GM23248 (cell line): ENCODE data around the gene CALN1. TPM values are rescaled to one million over a fixed set of nuclear protein-coding genes. Genes with fewer than 3 reads are reported as not detected.

Experiments
- DNase-seq: peaks from one replicate; pipeline ENCODE4 v3.0.0-alpha.2; 2015
- H2AFZ ChIP-seq: fragments of 200-600 bp; sonication (generic); 2 replicates; pipeline ENCODE4 v1.6.1; 2016; ENCODE audit warnings: antibody characterized with exemption
- H3F3A ChIP-seq: fragments of 200-600 bp; sonication (generic); 2 replicates; pipeline ENCODE4 v1.6.1; 2016; ENCODE audit warnings: mild to moderate bottlenecking, antibody characterized with exemption, mixed run types; ENCODE audit not compliant: insufficient read depth
- H3K27ac ChIP-seq: fragments of 200-600 bp; sonication (generic); 2 replicates; pipeline ENCODE4 v1.5.1; 2016; ENCODE audit warnings: mild to moderate bottlenecking
- H3K27me3 ChIP-seq: fragments of 200-600 bp; sonication (generic); replicated peaks from 2 replicates; pipeline ENCODE4 v1.6.1; 2016; ENCODE audit warnings: mild to moderate bottlenecking; ENCODE audit not compliant: insufficient read depth
- H3K36me3 ChIP-seq: fragments of 200-600 bp; sonication (generic); 2 replicates; pipeline ENCODE4 v1.6.1; 2016; ENCODE audit warnings: low read depth, mild to moderate bottlenecking
- H3K4me1 ChIP-seq: fragments of 200-600 bp; sonication (generic); 2 replicates; pipeline ENCODE4 v1.6.1; 2016; ENCODE audit warnings: mild to moderate bottlenecking; ENCODE audit not compliant: insufficient read depth
- H3K4me2 ChIP-seq: fragments of 200-600 bp; sonication (generic); one replicate; pipeline ENCODE4 v1.6.1; 2016; ENCODE audit warnings: mild to moderate bottlenecking; ENCODE audit not compliant: unreplicated experiment
- H3K4me3 ChIP-seq: fragments of 200-600 bp; sonication (generic); 2 replicates; pipeline ENCODE4 v1.5.1; 2016; ENCODE audit warnings: mild to moderate bottlenecking
- H3K79me2 ChIP-seq: fragments of 200-600 bp; sonication (generic); 2 replicates; pipeline ENCODE4 v1.6.1; 2016; ENCODE audit warnings: mild to moderate bottlenecking; ENCODE audit not compliant: insufficient read depth
- H3K9ac ChIP-seq: fragments of 200-600 bp; sonication (generic); 2 replicates; pipeline ENCODE4 v1.6.1; 2016; ENCODE audit warnings: mild to moderate bottlenecking
- H3K9me2 ChIP-seq: fragments of 200-600 bp; sonication (generic); 2 replicates; pipeline ENCODE4 v1.6.1; 2016; ENCODE audit warnings: mixed run types, mild to moderate bottlenecking, moderate library complexity; ENCODE audit not compliant: insufficient read depth
- H3K9me3 ChIP-seq: fragments of 200-600 bp; sonication (generic); one replicate; pipeline ENCODE4 v1.6.1; 2017; ENCODE audit warnings: low read depth
- H4K20me1 ChIP-seq: fragments of 200-600 bp; sonication (generic); 2 replicates; pipeline ENCODE4 v1.6.0; 2016; ENCODE audit not compliant: insufficient read depth
- EZH2 ChIP-seq: fragments of 200-600 bp; sonication (generic); IDR thresholded peaks from 2 replicates; pipeline ENCODE4 v1.6.1; 2018; ENCODE audit warnings: antibody characterized with exemption, mild to moderate bottlenecking; ENCODE audit not compliant: insufficient read depth, poor library complexity, severe bottlenecking
- EZH2phosphoT487 ChIP-seq: fragments of 200-600 bp; sonication (generic); IDR thresholded peaks from 2 replicates; pipeline ENCODE4 v1.6.1; 2018; ENCODE audit warnings: antibody characterized with exemption, moderate library complexity, mild to moderate bottlenecking, low read depth; ENCODE audit not compliant: insufficient read depth
- WGBS, 2 experiments: methylation state at CpG; one replicate each; pipeline ENCODE4 v1.1.6; 2015 to 2017; ENCODE audit warnings: low lambda C conversion rate in 2 of 2, low coverage in 1 of 2; ENCODE audit errors: missing lambda C conversion rate in 2 of 2; 5-methylcytosine and 5-hydroxymethylcytosine counted together
- in situ Hi-C: fragments of 300-500 bp; cut with MboI; formaldehyde crosslinking; loops from 2 replicates; pipeline ENCODE4 v1.15.0; 2020
- polyA plus RNA-seq: library from polyadenylated mRNA; unstranded; fragments of >200 nt; fragmentation: Nextera tagmentation; extraction: Ambion mirVana; gene quantifications from 2 replicates; pipeline ENCODE4 v1.2.1, GENCODE V29; 2016
- total RNA-seq: library from RNA; depleted of rRNA; stranded (reverse); fragments of >200 nt; shearing (Covaris generic); gene quantifications from 2 replicates; pipeline ENCODE4 v1.2.3, GENCODE V29; 2014

Gene CALN1
- total and polyA plus RNA-seq, 2 experiments from 2014 or later = not detected

DNA sequence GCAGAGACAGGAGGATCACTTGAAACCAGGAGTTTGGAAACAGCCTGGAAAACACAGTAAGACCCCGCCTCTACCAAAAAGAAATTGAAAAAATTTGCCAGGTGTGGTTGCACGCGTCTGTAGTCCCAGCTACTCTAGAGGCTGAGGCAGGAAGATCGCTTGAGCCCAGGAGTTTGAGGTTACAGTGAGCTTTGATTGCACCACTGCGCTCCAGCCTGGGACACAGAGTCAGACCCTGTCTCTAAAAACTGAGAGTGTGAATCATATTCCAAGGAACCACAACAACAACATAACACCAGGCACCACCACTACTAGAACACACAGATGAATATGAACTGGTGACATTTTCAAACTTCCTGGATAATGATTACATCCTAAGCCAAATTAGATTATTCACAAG lies 324.2 kb downstream of the CALN1 start:
- Histone ChIP-seq H4K20me1 (no peaks in the 10 kb centered on the region), H3K4me1 (no peaks in the 10 kb centered on the region), H2AFZ (no peak overlapping the region), H3K4me3 (no peak overlapping the region), H3K27ac (no peak overlapping the region), H3K9me3 (no peaks in the 10 kb centered on the region), H3K4me2 (no peak overlapping the region), H3K36me3 (no peaks in the 10 kb centered on the region), H3K27me3 (no peaks in the 10 kb centered on the region), H3K9ac (no peak overlapping the region), H3K9me2 (no peaks in the 10 kb centered on the region), H3F3A (no peaks in the 10 kb centered on the region), H3K79me2 (no peaks in the 10 kb centered on the region)
- no peak for DNase-seq
- TF ChIP-seq EZH2 = no peak
- no peak for TF ChIP-seq EZH2phosphoT487
- WGBS, 2 experiments = 72 to 75% methylated on average over 5 of the region's 5 CpGs
- in situ Hi-C loops = no loop called here

DNA sequence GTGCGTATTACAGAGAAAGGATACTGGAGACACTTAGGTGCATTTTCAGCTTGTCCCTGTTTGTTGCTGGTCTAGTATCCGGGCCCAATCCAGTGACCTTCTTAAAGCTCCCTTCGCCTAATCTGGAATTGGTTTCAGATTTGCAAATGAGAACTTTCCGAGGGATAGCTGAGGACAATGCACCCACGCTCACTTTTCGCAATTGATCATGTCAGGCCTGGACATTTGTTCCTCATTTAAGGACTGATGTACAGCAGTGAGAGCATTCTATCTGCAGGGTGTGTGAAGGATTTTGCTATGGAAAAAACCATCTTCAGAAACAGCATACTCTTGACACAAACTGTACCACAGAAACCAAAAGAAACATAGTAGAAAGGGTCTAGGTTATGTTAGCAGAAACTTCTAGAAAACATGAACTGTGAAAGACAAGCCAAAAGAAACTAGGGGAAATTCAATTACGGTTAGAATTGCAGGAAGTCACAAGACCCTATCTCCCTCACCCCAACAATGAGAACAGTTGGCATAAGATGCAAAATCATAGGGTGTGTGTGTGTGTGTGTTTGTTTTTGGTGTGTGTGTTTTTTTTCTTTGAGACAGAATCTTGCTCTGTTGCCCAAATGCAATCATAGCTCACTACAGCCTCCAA lies 331.1 kb downstream of the CALN1 start:
- Histone ChIP-seq H4K20me1 (no peaks in the 10 kb centered on the region), H3K4me1 (no peaks in the 10 kb centered on the region), H3K27ac (no peak overlapping the region), H3F3A (no peaks in the 10 kb centered on the region), H3K4me2 (no peak overlapping the region), H3K4me3 (no peak overlapping the region), H3K27me3 (no peaks in the 10 kb centered on the region), H3K9ac (no peak overlapping the region), H3K79me2 (no peaks in the 10 kb centered on the region), H2AFZ (no peak overlapping the region), H3K9me3 (no peaks in the 10 kb centered on the region), H3K9me2 (no peaks in the 10 kb centered on the region), H3K36me3 (no peaks in the 10 kb centered on the region)
- 12 to 16% methylated on average over 7 of the region's 7 CpGs for WGBS, 2 experiments
- in situ Hi-C loops = no loop called here
- no peak for DNase-seq
- TF ChIP-seq EZH2phosphoT487 = no peak
- TF ChIP-seq EZH2 = no peak

DNA sequence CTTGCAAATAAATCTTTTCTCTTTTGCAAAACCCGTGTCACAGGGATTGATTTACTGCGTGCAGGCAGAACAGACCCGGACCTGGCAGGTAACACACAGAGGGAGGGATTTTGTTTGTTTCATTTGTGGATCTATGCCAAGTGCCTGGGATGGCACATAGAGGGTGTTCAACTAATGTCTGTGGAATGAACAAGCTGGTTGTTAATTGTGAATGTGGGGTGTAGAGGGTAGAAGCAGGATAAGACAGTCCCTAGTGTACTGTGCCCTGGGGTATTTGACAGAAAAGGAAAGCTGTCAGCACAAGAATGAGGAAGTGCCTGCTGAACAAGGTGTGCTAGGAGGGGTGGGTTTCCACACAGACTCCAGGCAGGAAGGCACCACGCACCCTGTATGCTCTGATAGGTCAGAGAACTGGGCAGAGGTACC lies 331.8 kb downstream of the CALN1 start:
- no peaks in the 10 kb centered on the region for H3K9me3 ChIP-seq
- H3K27ac ChIP-seq = no peak overlapping the region
- no peak overlapping the region for H3K4me3 ChIP-seq
- no peaks in the 10 kb centered on the region for H4K20me1 ChIP-seq
- TF ChIP-seq EZH2phosphoT487 (no peak), EZH2 (no peak)
- H3K79me2 ChIP-seq = no peaks in the 10 kb centered on the region
- H3K9me2 ChIP-seq = no peaks in the 10 kb centered on the region
- no peak overlapping the region for H2AFZ ChIP-seq
- no peaks in the 10 kb centered on the region for H3K4me1 ChIP-seq
- H3F3A ChIP-seq = no peaks in the 10 kb centered on the region
- in situ Hi-C loops = no loop called here
- no peaks in the 10 kb centered on the region for H3K27me3 ChIP-seq
- H3K4me2 ChIP-seq = no peak overlapping the region
- H3K36me3 ChIP-seq = no peaks in the 10 kb centered on the region
- no peak for DNase-seq
- 38 to 42% methylated on average over 4 of the region's 4 CpGs for WGBS, 2 experiments
- H3K9ac ChIP-seq = no peak overlapping the region

DNA sequence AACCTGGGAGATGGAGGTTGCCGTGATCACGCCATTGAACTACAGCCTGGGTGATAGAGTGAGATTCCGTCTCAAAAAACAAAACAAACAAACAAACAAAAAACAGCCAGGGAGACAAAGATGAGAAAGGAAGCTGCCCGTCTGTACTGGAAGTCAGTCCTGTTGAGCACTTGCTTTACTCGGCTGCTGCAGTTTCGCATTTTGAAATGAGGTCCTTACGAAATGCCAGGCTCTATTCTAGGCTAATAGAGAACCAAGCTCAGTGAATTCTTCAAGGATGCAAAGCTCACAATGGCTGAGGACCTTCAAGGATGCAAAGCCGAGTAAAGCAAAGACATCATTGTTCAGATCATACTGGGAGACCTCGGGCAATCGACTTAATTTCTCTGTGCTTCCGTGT lies 333.3 kb downstream of the CALN1 start:
- Histone ChIP-seq H3K9me2 (no peaks in the 10 kb centered on the region), H3K4me1 (no peaks in the 10 kb centered on the region), H2AFZ (no peak overlapping the region), H3K27ac (no peak overlapping the region), H3F3A (no peaks in the 10 kb centered on the region), H4K20me1 (no peaks in the 10 kb centered on the region), H3K4me3 (no peak overlapping the region), H3K4me2 (no peak overlapping the region), H3K9me3 (no peaks in the 10 kb centered on the region), H3K27me3 (no peaks in the 10 kb centered on the region), H3K36me3 (no peaks in the 10 kb centered on the region), H3K79me2 (no peaks in the 10 kb centered on the region), H3K9ac (no peak overlapping the region)
- in situ Hi-C loops = no loop called here
- WGBS, 2 experiments = 70 to 74% methylated on average over 11 of the region's 11 CpGs
- no peak for DNase-seq
- TF ChIP-seq EZH2phosphoT487 = no peak

DNA sequence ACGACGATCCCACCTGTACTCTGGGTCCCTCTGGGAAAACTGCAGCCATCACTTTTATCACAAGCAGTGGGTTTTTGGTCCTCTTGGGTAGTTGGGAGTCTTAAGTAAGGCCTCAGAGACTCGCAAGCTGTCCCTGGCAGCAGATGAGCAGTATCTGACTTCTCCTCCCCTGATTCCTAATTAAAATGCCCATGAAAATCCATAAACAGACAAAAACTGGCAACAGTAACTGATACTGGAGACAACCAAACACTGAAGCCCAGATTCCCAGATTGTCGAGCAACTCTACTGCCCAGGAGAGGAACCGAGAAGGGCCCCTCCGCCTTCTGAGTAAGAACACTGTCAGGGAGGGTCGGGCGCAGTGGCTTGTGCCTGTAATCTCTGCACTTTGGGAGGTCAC lies 333.8 kb downstream of the CALN1 start:
- Histone ChIP-seq H3K4me3 (no peak overlapping the region), H3F3A (no peaks in the 10 kb centered on the region), H3K27me3 (no peaks in the 10 kb centered on the region), H3K9me3 (no peaks in the 10 kb centered on the region), H2AFZ (no peak overlapping the region), H4K20me1 (no peaks in the 10 kb centered on the region), H3K27ac (no peak overlapping the region), H3K4me2 (no peak overlapping the region), H3K4me1 (no peaks in the 10 kb centered on the region), H3K79me2 (no peaks in the 10 kb centered on the region), H3K36me3 (no peaks in the 10 kb centered on the region), H3K9ac (no peak overlapping the region), H3K9me2 (no peaks in the 10 kb centered on the region)
- in situ Hi-C loops = no loop called here
- TF ChIP-seq EZH2 (no peak), EZH2phosphoT487 (no peak)
- no peak for DNase-seq
- 38 to 46% methylated on average over 8 of the region's 8 CpGs for WGBS, 2 experiments
